Measurements from ENCODE around the gene EPHB2.

DNA sequence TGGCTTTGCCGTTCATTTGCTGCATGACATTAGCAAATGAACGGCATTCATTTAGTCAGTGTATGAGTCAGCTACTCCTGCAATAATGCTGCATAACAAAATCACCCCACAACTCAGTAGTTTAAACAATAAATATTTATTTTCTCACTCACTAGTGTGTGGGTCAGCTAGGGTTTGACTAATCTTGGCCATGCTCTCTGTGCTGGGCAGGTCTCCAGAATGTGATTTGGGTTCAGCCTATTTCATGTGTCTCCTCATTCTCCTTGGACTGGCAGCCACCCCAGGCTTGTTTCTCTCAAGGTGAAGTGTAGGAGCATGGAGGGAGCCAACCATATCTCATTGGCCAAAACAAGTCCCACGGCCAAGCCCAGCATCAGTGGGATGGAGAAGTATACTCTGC lies 157.7 kb downstream of the EPHB2 start:
- TF ChIP-seq, protein P1, sequence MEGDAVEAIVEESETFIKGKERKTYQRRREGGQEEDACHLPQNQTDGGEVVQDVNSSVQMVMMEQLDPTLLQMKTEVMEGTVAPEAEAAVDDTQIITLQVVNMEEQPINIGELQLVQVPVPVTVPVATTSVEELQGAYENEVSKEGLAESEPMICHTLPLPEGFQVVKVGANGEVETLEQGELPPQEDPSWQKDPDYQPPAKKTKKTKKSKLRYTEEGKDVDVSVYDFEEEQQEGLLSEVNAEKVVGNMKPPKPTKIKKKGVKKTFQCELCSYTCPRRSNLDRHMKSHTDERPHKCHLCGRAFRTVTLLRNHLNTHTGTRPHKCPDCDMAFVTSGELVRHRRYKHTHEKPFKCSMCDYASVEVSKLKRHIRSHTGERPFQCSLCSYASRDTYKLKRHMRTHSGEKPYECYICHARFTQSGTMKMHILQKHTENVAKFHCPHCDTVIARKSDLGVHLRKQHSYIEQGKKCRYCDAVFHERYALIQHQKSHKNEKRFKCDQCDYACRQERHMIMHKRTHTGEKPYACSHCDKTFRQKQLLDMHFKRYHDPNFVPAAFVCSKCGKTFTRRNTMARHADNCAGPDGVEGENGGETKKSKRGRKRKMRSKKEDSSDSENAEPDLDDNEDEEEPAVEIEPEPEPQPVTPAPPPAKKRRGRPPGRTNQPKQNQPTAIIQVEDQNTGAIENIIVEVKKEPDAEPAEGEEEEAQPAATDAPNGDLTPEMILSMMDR (IDR thresholded peaks at IDR 0.05; ENCODE audit: poor library complexity, severe bottlenecking), result no peak
- TF ChIP-seq POLR2AphosphoS5 (IDR thresholded peaks at IDR 0.05) (no peak), EP300 (conservative IDR thresholded peaks at IDR 0.05; ENCODE audit: poor library complexity, severe bottlenecking) (no peak), EZH2 (IDR thresholded peaks at IDR 0.05; ENCODE audit: borderline replicate concordance, insufficient read depth, low read length, poor library complexity, severe bottlenecking) (no peak), TAF1 (IDR thresholded peaks at IDR 0.05; ENCODE audit: low read depth) (no peak), SMC3 (conservative IDR thresholded peaks at IDR 0.05; ENCODE audit: poor library complexity) (no peak), MXI1 (conservative IDR thresholded peaks at IDR 0.05; ENCODE audit: poor library complexity, severe bottlenecking) (no peak)
- TF ChIP-seq, protein P2, sequence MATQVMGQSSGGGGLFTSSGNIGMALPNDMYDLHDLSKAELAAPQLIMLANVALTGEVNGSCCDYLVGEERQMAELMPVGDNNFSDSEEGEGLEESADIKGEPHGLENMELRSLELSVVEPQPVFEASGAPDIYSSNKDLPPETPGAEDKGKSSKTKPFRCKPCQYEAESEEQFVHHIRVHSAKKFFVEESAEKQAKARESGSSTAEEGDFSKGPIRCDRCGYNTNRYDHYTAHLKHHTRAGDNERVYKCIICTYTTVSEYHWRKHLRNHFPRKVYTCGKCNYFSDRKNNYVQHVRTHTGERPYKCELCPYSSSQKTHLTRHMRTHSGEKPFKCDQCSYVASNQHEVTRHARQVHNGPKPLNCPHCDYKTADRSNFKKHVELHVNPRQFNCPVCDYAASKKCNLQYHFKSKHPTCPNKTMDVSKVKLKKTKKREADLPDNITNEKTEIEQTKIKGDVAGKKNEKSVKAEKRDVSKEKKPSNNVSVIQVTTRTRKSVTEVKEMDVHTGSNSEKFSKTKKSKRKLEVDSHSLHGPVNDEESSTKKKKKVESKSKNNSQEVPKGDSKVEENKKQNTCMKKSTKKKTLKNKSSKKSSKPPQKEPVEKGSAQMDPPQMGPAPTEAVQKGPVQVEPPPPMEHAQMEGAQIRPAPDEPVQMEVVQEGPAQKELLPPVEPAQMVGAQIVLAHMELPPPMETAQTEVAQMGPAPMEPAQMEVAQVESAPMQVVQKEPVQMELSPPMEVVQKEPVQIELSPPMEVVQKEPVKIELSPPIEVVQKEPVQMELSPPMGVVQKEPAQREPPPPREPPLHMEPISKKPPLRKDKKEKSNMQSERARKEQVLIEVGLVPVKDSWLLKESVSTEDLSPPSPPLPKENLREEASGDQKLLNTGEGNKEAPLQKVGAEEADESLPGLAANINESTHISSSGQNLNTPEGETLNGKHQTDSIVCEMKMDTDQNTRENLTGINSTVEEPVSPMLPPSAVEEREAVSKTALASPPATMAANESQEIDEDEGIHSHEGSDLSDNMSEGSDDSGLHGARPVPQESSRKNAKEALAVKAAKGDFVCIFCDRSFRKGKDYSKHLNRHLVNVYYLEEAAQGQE (IDR thresholded peaks at IDR 0.05; ENCODE audit: borderline replicate concordance), result no peak
